AG04450 (cell line): ENCODE measurements around the gene SURF1. TPM values are rescaled to one million over a fixed set of nuclear protein-coding genes. Genes with fewer than 3 reads are reported as not detected.

Experiments used
- CTCF ChIA-PET: fragments of 300-600, 350-600 bp; formaldehyde crosslinking; extraction: SDS; loops from one replicate; lab custom pipeline; 2022; ENCODE audit warnings: antibody characterized with exemption, inconsistent platforms; lab: Charles Lee
- POLR2A ChIA-PET: fragments of 350-600 bp; formaldehyde crosslinking; extraction: SDS; loops from one replicate; lab custom pipeline; 2021; ENCODE audit warnings: antibody characterized with exemption, inconsistent platforms; lab: Yijun Ruan, JAX
- DNase-seq: peaks from one replicate; pipeline ENCODE4 v3.0.0-alpha.2; 2011; ENCODE audit warnings: low read depth, low spot score
- H3K27ac ChIP-seq: one replicate; pipeline ENCODE4 v1.5.1; 2012; ENCODE audit warnings: low read depth, low read length, control low read depth
- H3K27me3 ChIP-seq: one replicate; pipeline ENCODE4 v1.6.0; 2012; ENCODE audit warnings: low read length; ENCODE audit not compliant: control insufficient read depth, insufficient read depth
- H3K4me3 ChIP-seq: 2 replicates; pipeline ENCODE4 v1.5.1; 2011; ENCODE audit warnings: mild to moderate bottlenecking, low read depth, low read length, control low read depth
- H3K9me3 ChIP-seq: 2 replicates; pipeline ENCODE4 v1.5.1; 2012; ENCODE audit warnings: low read length; ENCODE audit not compliant: control insufficient read depth, insufficient read depth
- polyA plus RNA-seq: library from polyadenylated mRNA; depleted of rRNA; stranded (reverse); fragments of >200 nt; gene quantifications from 2 replicates; pipeline ENCODE4 v1.2.3, GENCODE V29; 2011
- TF ChIP-seq, protein P1 (sequence below): IDR thresholded peaks from 2 replicates; pipeline ENCODE4 v1.5.1; 2011; ENCODE audit warnings: low read depth, low read length, control low read depth, inconsistent platforms

The SURF1 gene
- polyA plus RNA-seq, 1 experiment = 28.2 TPM

- Histone ChIP-seq H3K27me3 (no peaks in the 10 kb centered on the region), H3K9me3 (no peaks in the 10 kb centered on the region; the same call in 1 of the 2 replicates), H3K4me3 (no peak overlapping the region), H3K27ac (peak overlapping the region; percentile 42)
- POLR2A ChIA-PET = interaction anchor here (1.5 to 2.1 kb wide), 3 partner anchors 8 to 23 kb away, joined by 7 to 11 read pairs (median 9); partner anchors contain the start of genes MED22 and RPL7A
- TF ChIP-seq, protein P1, sequence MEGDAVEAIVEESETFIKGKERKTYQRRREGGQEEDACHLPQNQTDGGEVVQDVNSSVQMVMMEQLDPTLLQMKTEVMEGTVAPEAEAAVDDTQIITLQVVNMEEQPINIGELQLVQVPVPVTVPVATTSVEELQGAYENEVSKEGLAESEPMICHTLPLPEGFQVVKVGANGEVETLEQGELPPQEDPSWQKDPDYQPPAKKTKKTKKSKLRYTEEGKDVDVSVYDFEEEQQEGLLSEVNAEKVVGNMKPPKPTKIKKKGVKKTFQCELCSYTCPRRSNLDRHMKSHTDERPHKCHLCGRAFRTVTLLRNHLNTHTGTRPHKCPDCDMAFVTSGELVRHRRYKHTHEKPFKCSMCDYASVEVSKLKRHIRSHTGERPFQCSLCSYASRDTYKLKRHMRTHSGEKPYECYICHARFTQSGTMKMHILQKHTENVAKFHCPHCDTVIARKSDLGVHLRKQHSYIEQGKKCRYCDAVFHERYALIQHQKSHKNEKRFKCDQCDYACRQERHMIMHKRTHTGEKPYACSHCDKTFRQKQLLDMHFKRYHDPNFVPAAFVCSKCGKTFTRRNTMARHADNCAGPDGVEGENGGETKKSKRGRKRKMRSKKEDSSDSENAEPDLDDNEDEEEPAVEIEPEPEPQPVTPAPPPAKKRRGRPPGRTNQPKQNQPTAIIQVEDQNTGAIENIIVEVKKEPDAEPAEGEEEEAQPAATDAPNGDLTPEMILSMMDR = no peak
- CTCF ChIA-PET = interaction anchor here (0.6 to 1.1 kb wide), 2 partner anchors 14 to 20 kb away, joined by 3 to 5 read pairs; no protein-coding TSS in a partner anchor
- DNase-seq = no peak
These were observed 15.0 kb upstream of the SURF1 start for GRCh38 chr9:133371261-133371711.

DNA sequence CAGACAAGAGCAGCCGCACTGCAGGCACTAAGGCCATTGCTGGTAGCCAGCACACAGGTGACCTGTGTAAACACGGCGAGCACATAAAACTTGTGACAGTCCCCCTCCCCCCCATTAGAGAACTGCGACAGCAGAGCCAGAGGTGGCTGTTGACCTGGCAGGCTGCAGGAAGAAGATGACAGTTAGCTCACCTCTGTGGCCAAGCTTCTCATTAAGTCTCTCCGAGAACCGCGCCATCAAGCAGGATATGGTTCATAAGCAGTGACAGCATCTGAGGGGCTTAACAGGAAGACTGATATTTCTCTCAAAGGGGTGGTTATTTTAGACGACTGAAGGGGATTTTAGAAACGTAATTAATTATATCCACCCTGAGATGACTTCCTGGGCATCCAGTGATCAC, 14.4 kb upstream of the SURF1 start:
- Histone ChIP-seq H3K27ac (no peak overlapping the region), H3K27me3 (no peaks in the 10 kb centered on the region), H3K9me3 (no peaks in the 10 kb centered on the region; the same call in 1 of the 2 replicates), H3K4me3 (no peak overlapping the region)
- no peak for DNase-seq
- CTCF ChIA-PET = interaction anchor here (0.6 to 1.1 kb wide), 2 partner anchors 13 to 19 kb away, joined by 3 to 5 read pairs; no protein-coding TSS in a partner anchor
- POLR2A ChIA-PET = interaction anchor here (1.8 kb wide), 1 partner anchor 8 kb away, joined by 11 read pairs; no protein-coding TSS in a partner anchor
- TF ChIP-seq, protein P1 = no peak

- ChIA-PET POLR2A (interaction anchor here (1.0 kb wide), 1 partner anchor 22 kb away, joined by 3 read pairs; the partner anchor contains the start of genes MED22 and RPL7A), CTCF (no interaction called here)
- Histone ChIP-seq H3K4me3 (no peak overlapping the region), H3K9me3 (no peaks in the 10 kb centered on the region), H3K27me3 (no peaks in the 10 kb centered on the region), H3K27ac (no peak overlapping the region)
- TF ChIP-seq, protein P1 = no peak
- DNase-seq = no peak
These were observed 13.6 kb upstream of the SURF1 start for GRCh38 chr9:133369933-133370332.

GRCh38 chr9:133369422-133369821, 13.1 kb upstream of the SURF1 start:
- no peak overlapping the region for H3K27ac ChIP-seq
- H3K27me3 ChIP-seq = no peaks in the 10 kb centered on the region
- H3K4me3 ChIP-seq = no peak overlapping the region
- DNase-seq = no peak
- ChIA-PET POLR2A (interaction anchor here (1.0 kb wide), 1 partner anchor 22 kb away, joined by 3 read pairs; the partner anchor contains the start of genes MED22 and RPL7A), CTCF (no interaction called here)
- H3K9me3 ChIP-seq = no peaks in the 10 kb centered on the region
- TF ChIP-seq, protein P1 = no peak

GRCh38 chr9:133368249-133368881, 12.1 kb upstream of the SURF1 start:
- Histone ChIP-seq H3K27ac (no peak overlapping the region), H3K9me3 (no peaks in the 10 kb centered on the region), H3K4me3 (no peak overlapping the region), H3K27me3 (no peaks in the 10 kb centered on the region)
- no peak for DNase-seq
- TF ChIP-seq, protein P1 = no peak
- POLR2A ChIA-PET = interaction anchor here (0.7 to 1.7 kb wide), 2 partner anchors 20 to 21 kb away, joined by 3 to 4 read pairs; partner anchors contain the start of genes MED22 and RPL7A
- CTCF ChIA-PET = no interaction called here
